K562 (cell line): Measurements from ENCODE around the gene YBX1. TPM values are rescaled to one million over a fixed set of nuclear protein-coding genes. Genes with fewer than 3 reads are reported as not detected.

Source experiments
- ATAC-seq: fragments of 200-7000 bp; cut with Tn5 transposase; 3 replicates; pipeline ENCODE4 v1.9.1; 2020; ENCODE audit warnings: moderate library complexity
- BruUV-seq: library from RNA; stranded (reverse); fragments of 400-500 nt; replicated peaks from 2 replicates; lab custom pipeline; 2021; lab: Mats Ljungman, UMichigan
- CTCF ChIA-PET: fragments of 300-600 bp; formaldehyde crosslinking; extraction: SDS; loops from one replicate; lab custom pipeline; 2021; ENCODE audit warnings: low intra/inter-chr PET ratio; lab: Yijun Ruan, JAX
- POLR2A ChIA-PET: fragments of 300-600, 350-650 bp; sonication (Branson Sonifier 250); formaldehyde crosslinking; extraction: SDS; loops from one replicate; lab custom pipeline; 2021; ENCODE audit warnings: antibody characterized with exemption, inconsistent platforms; lab: Yijun Ruan, JAX
- DNase-seq, 4 experiments: peaks; one replicate each; pipeline versions ENCODE4 v3.0.0 to v3.0.0-alpha.2; 2011 to 2018; ENCODE audit warnings: low spot score in 3 of 4, mixed read lengths in 3 of 4; ENCODE audit errors: extremely low read depth in 1 of 4
- FAIRE-seq: peaks from 2 replicates; lab custom pipeline; 2011; peaks lifted over from hg19 to GRCh38; lab: Jason Lieb, UNC
- H2AFZ ChIP-seq: 2 replicates; pipeline ENCODE4 v1.6.0; 2011; ENCODE audit warnings: low read depth, low read length, control low read depth, inconsistent platforms
- H3K27ac ChIP-seq: fragments of 200-600 bp; 3 replicates; pipeline ENCODE4 v1.8.0; 2011; ENCODE audit warnings: low read depth, mild to moderate bottlenecking, control low read depth, inconsistent platforms, low read length, moderate library complexity, mixed read lengths; ENCODE audit errors: extremely low read depth
- H3K27me3 ChIP-seq, 2 experiments: fragments of 300-600 bp in 1 of 2; 2 replicates in 1 of 2; 3 replicates in 1 of 2; pipeline versions ENCODE4 v1.6.0 to v1.8.0; 2011; ENCODE audit warnings: inconsistent platforms in 2 of 2, low read length in 2 of 2, mild to moderate bottlenecking in 1 of 2, mixed read lengths in 1 of 2, moderate library complexity in 1 of 2; ENCODE audit not compliant: control insufficient read depth in 2 of 2, insufficient read depth in 2 of 2
- H3K36me3 ChIP-seq: fragments of 300-600 bp; 3 replicates; pipeline ENCODE4 v1.8.0; 2011; ENCODE audit warnings: mild to moderate bottlenecking, low read length, inconsistent platforms; ENCODE audit not compliant: control insufficient read depth, insufficient read depth
- H3K4me1 ChIP-seq, 2 experiments: fragments of 200-600 bp in 1 of 2; replicated peaks in 1 of 2; 2 replicates in 1 of 2; 3 replicates in 1 of 2; pipeline versions ENCODE4 v1.5.1 to v1.8.0; 2011; ENCODE audit warnings: inconsistent platforms in 2 of 2, low read length in 2 of 2, mild to moderate bottlenecking in 1 of 2, mixed read lengths in 1 of 2, moderate library complexity in 1 of 2; ENCODE audit not compliant: control insufficient read depth in 2 of 2, insufficient read depth in 2 of 2
- H3K4me2 ChIP-seq: 2 replicates; pipeline ENCODE4 v1.6.1; 2011; ENCODE audit warnings: low read length, control low read depth, inconsistent platforms, mixed read lengths; ENCODE audit not compliant: insufficient read depth
- H3K4me3 ChIP-seq: fragments of 200-600 bp; sonication (generic), shearing (Covaris generic); 2 replicates; pipeline ENCODE4 v1.5.1; 2016; ENCODE audit warnings: control low read depth, inconsistent platforms
- H3K79me2 ChIP-seq: fragments of 200-600 bp; 3 replicates; pipeline ENCODE4 v1.8.0; 2011; ENCODE audit warnings: low read length, inconsistent platforms; ENCODE audit not compliant: control insufficient read depth, insufficient read depth
- H3K9ac ChIP-seq, 2 experiments: 2 replicates each; pipeline versions ENCODE4 v1.6.0 to v1.6.1; 2011; ENCODE audit warnings: low read depth in 2 of 2, low read length in 2 of 2, control low read depth in 1 of 2, inconsistent platforms in 1 of 2, mild to moderate bottlenecking in 1 of 2, mixed read lengths in 1 of 2; ENCODE audit not compliant: insufficient read depth in 1 of 2
- H3K9me1 ChIP-seq: one replicate; pipeline ENCODE4 v1.6.0; 2011; ENCODE audit warnings: inconsistent platforms, mild to moderate bottlenecking, low read length, moderate library complexity; ENCODE audit not compliant: control insufficient read depth, insufficient read depth
- H3K9me3 ChIP-seq: replicated peaks from 2 replicates; pipeline ENCODE4 v1.5.1; 2011; ENCODE audit warnings: low read depth, low read length, inconsistent platforms; ENCODE audit not compliant: control insufficient read depth, insufficient read depth
- H4K20me1 ChIP-seq: replicated peaks from 2 replicates; pipeline ENCODE4 v1.6.1; 2011; ENCODE audit warnings: low read length, inconsistent platforms, mixed read lengths; ENCODE audit not compliant: control insufficient read depth, insufficient read depth
- CREM ChIP-seq: IDR thresholded peaks from 2 replicates; pipeline ENCODE4 v1.6.1; 2014; ENCODE audit warnings: antibody characterized with exemption, low read depth
- HDGF ChIP-seq: fragments of 450-650 bp; IDR thresholded peaks from 2 replicates; pipeline ENCODE4 v1.6.1; 2016
- TBL1XR1 ChIP-seq, 2 experiments: IDR thresholded peaks; 2 replicates each; pipeline ENCODE4 v1.6.1; 2012; ENCODE audit warnings: improper control_type of control experiment in 2 of 2, low read length in 2 of 2, mild to moderate bottlenecking in 1 of 2
- WGBS: fragments of 100-300 bp; shearing (Covaris generic); methylation state at CpG from one replicate; pipeline ENCODE4 v1.1.6; 2016; ENCODE audit warnings: low coverage, mixed read lengths; ENCODE audit not compliant: insufficient coverage; ENCODE audit errors: missing lambda C conversion rate; 5-methylcytosine and 5-hydroxymethylcytosine counted together
- in situ Hi-C: fragments of 300-500 bp; cut with MboI; formaldehyde crosslinking; loops from 4 replicates; pipeline ENCODE4 v1.15.0; 2018; ENCODE audit warnings: inconsistent platforms, mixed read lengths
- intact Hi-C: fragments of 100-400 bp; cut with micrococcal nuclease; formaldehyde crosslinking; loops from 2 replicates; pipeline ENCODE4 v1.14.2; 2022
- polyA plus RNA-seq, 8 experiments: library from polyadenylated mRNA; depleted of rRNA in 4 of 8; stranded (reverse) in 5 of 8; unstranded in 3 of 8; fragments of >200 nt; fragmentation: Nextera tagmentation in 2 of 8; fragmentation: Illumina TruSeq in 1 of 8; extraction: Ambion mirVana in 2 of 8; extraction: Trizol in 1 of 8; gene quantifications; 2 replicates each; pipeline versions ENCODE4 v1.2.1 to v1.2.3, GENCODE V29; 2011 to 2014; ENCODE audit warnings: inconsistent platforms in 1 of 8, missing spikeins in 1 of 8
- total RNA-seq, 7 experiments: library from RNA; depleted of rRNA in 6 of 7; stranded (reverse); fragments of >200 nt in 6 of 7; fragmentation: Illumina TruSeq in 2 of 7; extraction: Trizol in 2 of 7; gene quantifications; 2 replicates each; pipeline versions ENCODE4 v1.2.1 to v1.2.3, GENCODE V29; 2011 to 2021; ENCODE audit warnings: low replicate concordance in 1 of 7
- TF ChIP-seq, protein P1 (sequence below): sonication (generic); formaldehyde crosslinking; IDR thresholded peaks from 2 replicates; pipeline ENCODE4 v1.8.1; 2023; ENCODE audit warnings: missing genetic modification reagents, mild to moderate bottlenecking, borderline replicate concordance
- TF ChIP-seq, protein P2 (sequence below): sonication (generic); formaldehyde crosslinking; IDR thresholded peaks from 2 replicates; pipeline ENCODE4 v1.8.0; 2022; ENCODE audit warnings: mild to moderate bottlenecking, low read depth, missing genetic modification reagents
- TF ChIP-seq, protein P3 (sequence below): sonication (generic); formaldehyde crosslinking; IDR thresholded peaks from 2 replicates; pipeline ENCODE4 v1.8.0; 2022; ENCODE audit warnings: mild to moderate bottlenecking, missing genetic modification reagents
- TF ChIP-seq, protein P4 (sequence below): sonication (generic); formaldehyde crosslinking; IDR thresholded peaks from 2 replicates; pipeline ENCODE4 v1.8.1; 2023; ENCODE audit warnings: mild to moderate bottlenecking, missing genetic modification reagents

YBX1 gene
- total and polyA plus RNA-seq, 9 of the 15 experiments (the other 6 are each of a cell fraction or from before 2014, with no cell fraction given): 363 to 1,955 (median 1,216) TPM

DNA sequence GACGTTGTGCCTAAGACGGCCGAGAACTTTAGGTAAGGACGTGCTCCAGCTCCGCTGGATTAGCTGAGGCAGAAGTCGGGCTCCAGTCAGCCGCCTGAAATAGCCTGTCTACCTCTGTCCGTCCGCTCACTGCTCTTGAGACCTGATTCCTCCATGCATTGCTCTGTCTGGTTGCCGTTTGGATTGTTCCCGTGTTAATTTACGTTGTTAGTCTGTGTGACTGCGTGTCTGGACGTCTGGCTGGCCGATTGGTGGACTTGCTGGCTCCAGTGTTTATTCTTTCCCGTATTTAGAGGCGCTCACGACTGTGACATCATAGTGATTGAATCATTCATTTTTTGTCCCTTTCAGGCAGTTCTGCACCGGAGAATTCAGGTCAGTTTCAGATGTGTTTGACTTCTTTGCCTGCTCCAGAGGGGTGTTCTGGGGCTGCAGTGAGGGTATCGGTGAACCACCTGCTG lies 23.3 kb upstream of the YBX1 start:
- Histone ChIP-seq H3K9me1 (no peaks in the 10 kb centered on the region), H3K27me3 (no peaks in the 10 kb centered on the region), H3K4me2 (peak overlapping the region; percentile 99), H2AFZ (peak overlapping the region; percentile 98), H3K36me3 (peaks cover 47% of the 10 kb centered on the region), H3K9ac (peak overlapping the region; percentile 91 to 99), H3K27ac (peak overlapping the region; percentile 86), H3K4me1 (peaks cover 0 to 16% of the 10 kb centered on the region in 2 experiments), H3K79me2 (peaks cover 48% of the 10 kb centered on the region), H3K9me3 (no peaks in the 10 kb centered on the region), H3K4me3 (peak overlapping the region; percentile 58), H4K20me1 (no peaks in the 10 kb centered on the region)
- in situ Hi-C loops: no loop called here
- intact Hi-C loops: loop anchor here (1.0 kb wide), 1 partner anchor 23 kb away; the partner anchor contains the start of gene YBX1
- WGBS: 1% methylated on average over 20 of the region's 20 CpGs
- ATAC-seq (peak; percentile 2; the same call in 2 of the 3 replicates), DNase-seq (no peak), FAIRE-seq (peak; percentile 42)
- CTCF ChIA-PET: no interaction called here
- BruUV-seq: no TSS peak
- POLR2A ChIA-PET: interaction anchor here (1.1 to 2.7 kb wide), 6 partner anchors 9 to 80 kb away, joined by 3 to 27 read pairs (median 8); partner anchors contain the start of gene YBX1
- TF ChIP-seq, protein P1, sequence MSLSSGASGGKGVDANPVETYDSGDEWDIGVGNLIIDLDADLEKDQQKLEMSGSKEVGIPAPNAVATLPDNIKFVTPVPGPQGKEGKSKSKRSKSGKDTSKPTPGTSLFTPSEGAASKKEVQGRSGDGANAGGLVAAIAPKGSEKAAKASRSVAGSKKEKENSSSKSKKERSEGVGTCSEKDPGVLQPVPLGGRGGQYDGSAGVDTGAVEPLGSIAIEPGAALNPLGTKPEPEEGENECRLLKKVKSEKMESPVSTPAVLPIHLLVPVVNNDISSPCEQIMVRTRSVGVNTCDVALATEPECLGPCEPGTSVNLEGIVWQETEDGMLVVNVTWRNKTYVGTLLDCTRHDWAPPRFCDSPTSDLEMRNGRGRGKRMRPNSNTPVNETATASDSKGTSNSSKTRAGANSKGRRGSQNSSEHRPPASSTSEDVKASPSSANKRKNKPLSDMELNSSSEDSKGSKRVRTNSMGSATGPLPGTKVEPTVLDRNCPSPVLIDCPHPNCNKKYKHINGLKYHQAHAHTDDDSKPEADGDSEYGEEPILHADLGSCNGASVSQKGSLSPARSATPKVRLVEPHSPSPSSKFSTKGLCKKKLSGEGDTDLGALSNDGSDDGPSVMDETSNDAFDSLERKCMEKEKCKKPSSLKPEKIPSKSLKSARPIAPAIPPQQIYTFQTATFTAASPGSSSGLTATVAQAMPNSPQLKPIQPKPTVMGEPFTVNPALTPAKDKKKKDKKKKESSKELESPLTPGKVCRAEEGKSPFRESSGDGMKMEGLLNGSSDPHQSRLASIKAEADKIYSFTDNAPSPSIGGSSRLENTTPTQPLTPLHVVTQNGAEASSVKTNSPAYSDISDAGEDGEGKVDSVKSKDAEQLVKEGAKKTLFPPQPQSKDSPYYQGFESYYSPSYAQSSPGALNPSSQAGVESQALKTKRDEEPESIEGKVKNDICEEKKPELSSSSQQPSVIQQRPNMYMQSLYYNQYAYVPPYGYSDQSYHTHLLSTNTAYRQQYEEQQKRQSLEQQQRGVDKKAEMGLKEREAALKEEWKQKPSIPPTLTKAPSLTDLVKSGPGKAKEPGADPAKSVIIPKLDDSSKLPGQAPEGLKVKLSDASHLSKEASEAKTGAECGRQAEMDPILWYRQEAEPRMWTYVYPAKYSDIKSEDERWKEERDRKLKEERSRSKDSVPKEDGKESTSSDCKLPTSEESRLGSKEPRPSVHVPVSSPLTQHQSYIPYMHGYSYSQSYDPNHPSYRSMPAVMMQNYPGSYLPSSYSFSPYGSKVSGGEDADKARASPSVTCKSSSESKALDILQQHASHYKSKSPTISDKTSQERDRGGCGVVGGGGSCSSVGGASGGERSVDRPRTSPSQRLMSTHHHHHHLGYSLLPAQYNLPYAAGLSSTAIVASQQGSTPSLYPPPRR: 0 out of 2 replicates have a peak, but pooled peaks have one; percentile 45
- TF ChIP-seq TBL1XR1 (IDR thresholded peaks at IDR 0.05; ENCODE audit: low read length in 2 of 2) (0 out of 4 replicates have a peak, but pooled peaks of 1 of the 2 experiments have one; percentile 22), HDGF (0 out of 2 replicates have a peak, but pooled peaks have one; percentile 58), CREM (peak; percentile 43)
- TF ChIP-seq, protein P2, sequence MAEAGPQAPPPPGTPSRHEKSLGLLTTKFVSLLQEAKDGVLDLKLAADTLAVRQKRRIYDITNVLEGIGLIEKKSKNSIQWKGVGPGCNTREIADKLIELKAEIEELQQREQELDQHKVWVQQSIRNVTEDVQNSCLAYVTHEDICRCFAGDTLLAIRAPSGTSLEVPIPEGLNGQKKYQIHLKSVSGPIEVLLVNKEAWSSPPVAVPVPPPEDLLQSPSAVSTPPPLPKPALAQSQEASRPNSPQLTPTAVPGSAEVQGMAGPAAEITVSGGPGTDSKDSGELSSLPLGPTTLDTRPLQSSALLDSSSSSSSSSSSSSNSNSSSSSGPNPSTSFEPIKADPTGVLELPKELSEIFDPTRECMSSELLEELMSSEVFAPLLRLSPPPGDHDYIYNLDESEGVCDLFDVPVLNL: 0 out of 2 replicates have a peak, but pooled peaks have one; percentile 47
- TF ChIP-seq, protein P3, sequence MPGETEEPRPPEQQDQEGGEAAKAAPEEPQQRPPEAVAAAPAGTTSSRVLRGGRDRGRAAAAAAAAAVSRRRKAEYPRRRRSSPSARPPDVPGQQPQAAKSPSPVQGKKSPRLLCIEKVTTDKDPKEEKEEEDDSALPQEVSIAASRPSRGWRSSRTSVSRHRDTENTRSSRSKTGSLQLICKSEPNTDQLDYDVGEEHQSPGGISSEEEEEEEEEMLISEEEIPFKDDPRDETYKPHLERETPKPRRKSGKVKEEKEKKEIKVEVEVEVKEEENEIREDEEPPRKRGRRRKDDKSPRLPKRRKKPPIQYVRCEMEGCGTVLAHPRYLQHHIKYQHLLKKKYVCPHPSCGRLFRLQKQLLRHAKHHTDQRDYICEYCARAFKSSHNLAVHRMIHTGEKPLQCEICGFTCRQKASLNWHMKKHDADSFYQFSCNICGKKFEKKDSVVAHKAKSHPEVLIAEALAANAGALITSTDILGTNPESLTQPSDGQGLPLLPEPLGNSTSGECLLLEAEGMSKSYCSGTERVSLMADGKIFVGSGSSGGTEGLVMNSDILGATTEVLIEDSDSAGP: 0 out of 2 replicates have a peak, but pooled peaks have one; percentile 47
- TF ChIP-seq, protein P4, sequence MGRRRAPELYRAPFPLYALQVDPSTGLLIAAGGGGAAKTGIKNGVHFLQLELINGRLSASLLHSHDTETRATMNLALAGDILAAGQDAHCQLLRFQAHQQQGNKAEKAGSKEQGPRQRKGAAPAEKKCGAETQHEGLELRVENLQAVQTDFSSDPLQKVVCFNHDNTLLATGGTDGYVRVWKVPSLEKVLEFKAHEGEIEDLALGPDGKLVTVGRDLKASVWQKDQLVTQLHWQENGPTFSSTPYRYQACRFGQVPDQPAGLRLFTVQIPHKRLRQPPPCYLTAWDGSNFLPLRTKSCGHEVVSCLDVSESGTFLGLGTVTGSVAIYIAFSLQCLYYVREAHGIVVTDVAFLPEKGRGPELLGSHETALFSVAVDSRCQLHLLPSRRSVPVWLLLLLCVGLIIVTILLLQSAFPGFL: 0 out of 2 replicates have a peak, but pooled peaks have one; percentile 74
